NCI-H1436 treated with DMSO at 0.1 percent for 48 hours (cell line): ENCODE data around the gene SEMA5A.

Experiments used
- DNase-seq: peaks from one replicate; lab custom pipeline; 2025; lab: John Stamatoyannopoulos, UW

Gene SEMA5A

DNA sequence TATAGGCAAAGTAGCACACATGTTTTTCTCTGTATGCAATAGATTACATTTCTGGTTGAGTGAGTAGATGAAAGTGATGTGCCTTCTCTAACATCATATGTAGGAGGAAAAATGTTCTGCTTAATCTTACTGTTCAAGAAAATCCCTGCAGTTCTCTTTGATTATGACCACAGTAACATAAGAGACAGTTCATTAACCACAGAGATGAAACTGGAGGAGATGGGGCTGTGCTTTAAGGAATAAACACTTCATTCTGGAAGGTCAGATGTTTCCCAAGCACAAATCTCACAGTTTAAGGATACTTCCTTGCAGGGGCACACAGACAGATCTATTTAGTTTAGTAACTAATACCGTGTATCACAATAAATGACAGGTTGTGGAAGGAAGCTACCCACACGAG is 150.2 kb downstream of the SEMA5A start:
- DNase-seq = no peak

GRCh38 chr5:9394221-9394620 is 151.7 kb downstream of the SEMA5A start:
- no peak for DNase-seq

- DNase-seq = no peak
These were observed 153.2 kb downstream of the SEMA5A start for GRCh38 chr5:9392625-9393024.

DNA sequence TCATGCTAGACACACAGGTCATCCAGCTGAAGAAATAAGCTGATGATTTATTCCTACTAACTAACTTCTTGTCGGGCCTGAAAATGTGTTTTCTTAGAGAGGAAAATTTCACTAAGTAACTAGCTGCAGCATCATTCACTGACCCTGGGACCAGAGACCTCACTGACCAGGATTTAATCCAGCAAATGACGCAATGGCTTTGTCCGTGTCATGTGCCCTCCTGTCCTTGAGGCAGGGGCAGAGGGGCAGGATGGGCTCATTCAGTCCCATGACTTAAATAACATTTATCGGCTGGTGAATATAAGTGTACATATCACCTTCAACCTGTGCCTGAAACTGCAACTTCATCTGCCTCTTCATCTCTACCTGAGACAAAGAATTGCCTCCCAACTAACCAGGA is 154.8 kb downstream of the SEMA5A start:
- DNase-seq = no peak

GRCh38 chr5:9390113-9390512 is 155.8 kb downstream of the SEMA5A start:
- DNase-seq = no peak

- no peak for DNase-seq
These were observed 156.8 kb downstream of the SEMA5A start for GRCh38 chr5:9388941-9389674.

GRCh38 chr5:9387879-9388278 is 158.0 kb downstream of the SEMA5A start:
- no peak for DNase-seq

- DNase-seq = no peak
These were observed 158.9 kb downstream of the SEMA5A start for GRCh38 chr5:9386945-9387344.

DNA sequence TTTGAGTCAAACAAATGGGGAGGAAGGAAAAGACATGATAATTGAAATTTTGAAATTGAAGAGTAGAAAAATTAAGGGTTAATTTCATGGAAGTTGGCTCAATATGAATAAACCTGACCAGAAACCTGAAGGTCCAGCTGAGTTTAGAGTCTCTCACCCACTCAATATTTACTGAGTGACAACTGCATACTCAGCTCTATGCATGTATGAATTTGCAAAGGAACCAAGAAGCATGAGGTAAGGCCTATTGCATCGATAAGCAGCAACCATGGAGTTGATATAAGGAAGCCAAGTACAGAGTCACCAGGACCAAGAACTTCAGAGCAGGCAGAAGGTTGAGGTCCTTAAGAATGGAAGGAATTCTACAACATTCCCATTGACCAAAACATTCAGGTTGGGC is 163.4 kb downstream of the SEMA5A start:
- no peak for DNase-seq

DNA sequence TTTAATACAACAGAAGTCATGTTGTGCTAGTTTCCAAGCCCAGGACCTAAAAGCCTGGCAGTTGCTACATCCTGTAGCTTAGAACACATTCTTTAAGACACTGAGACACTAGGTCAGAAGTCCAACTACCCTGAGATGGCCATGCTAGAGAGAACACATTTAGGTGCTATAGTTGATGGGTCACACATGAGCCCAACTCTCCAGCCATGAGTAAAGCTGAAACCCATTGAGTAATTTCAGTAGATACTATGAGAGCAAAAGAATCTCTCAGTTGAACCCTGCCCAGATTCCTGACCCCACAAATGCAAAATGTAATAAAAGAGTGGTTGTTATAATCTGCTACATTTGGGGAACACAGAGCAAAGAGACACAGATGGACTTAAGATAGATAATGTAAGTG is 164.4 kb downstream of the SEMA5A start:
- DNase-seq = no peak

- no peak for DNase-seq
These were observed 165.8 kb downstream of the SEMA5A start for GRCh38 chr5:9380109-9380508.

DNA sequence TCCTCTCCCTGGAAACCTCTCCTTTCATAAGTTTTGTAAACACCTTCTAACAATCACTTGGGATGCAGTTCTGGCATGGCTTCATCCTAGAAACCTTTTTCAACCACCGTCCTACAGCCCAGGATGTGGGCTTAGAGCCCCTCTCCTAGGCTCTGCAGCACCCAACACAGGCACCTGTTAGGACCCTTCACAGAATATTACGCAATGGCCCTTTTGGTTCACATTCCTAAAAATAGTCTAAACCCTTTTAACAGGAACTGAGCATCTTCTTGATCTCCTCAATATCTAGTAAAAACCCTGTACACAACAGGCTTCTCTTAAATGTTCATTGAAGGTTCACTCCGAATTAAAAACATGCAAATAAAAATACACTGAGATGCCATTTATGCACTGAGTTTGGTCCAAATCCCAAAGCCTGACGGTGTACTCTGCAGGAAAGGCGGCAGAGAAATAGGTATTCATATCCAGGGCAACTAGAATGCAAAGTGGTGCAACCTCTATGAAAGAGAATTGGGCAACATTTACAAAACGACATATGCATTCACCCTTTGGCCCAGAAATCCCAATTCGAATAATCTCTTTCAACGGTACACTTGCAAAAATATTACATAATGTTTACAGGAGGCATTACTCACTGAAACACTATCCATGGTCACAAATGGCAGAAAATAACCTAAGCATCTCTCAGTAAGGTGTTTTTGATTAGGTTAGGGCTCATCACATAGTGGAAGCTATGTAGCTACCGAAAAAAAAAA is 169.3 kb downstream of the SEMA5A start:
- DNase-seq = no peak

DNA sequence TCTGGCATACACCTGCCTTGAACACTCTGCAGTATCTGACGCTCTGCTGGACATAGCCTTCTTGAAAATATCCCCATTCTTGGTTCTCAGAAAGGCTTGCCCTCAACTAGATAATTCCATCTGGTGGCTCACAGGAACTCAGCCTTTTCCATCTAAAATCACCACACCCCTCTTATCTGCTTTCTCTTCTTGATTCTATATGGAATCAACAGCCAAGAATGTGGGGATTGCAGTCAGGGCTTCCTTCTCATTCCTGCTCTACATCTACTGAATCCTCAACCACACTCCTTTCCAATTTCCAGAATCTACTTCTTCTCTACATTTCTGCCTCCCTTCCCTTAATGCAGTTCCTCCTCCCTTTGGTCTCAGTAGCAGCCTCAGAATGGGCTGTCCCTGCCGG is 170.1 kb downstream of the SEMA5A start:
- no peak for DNase-seq

DNA sequence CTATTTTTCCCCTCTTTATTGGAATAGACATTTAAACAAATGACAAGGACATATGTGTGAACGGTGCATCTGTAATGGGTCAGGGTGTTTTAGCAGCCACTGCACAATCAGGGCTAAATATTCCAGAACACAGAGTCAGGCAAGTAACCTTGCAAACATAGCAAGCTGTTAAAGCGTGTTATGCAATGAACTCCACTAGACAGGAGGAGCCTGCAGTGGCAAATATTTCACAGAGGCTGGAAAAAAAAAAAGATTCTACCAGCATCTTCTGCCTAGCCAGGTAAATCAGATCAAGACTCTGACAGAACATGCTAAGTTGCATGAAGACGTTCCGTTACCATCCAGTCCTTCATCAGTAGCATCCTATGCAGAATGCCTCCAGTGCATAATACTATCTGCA is 171.8 kb downstream of the SEMA5A start:
- no peak for DNase-seq

GRCh38 chr5:9373571-9373970 is 172.3 kb downstream of the SEMA5A start:
- DNase-seq = no peak

GRCh38 chr5:9370256-9370655 is 175.6 kb downstream of the SEMA5A start:
- DNase-seq = no peak

DNA sequence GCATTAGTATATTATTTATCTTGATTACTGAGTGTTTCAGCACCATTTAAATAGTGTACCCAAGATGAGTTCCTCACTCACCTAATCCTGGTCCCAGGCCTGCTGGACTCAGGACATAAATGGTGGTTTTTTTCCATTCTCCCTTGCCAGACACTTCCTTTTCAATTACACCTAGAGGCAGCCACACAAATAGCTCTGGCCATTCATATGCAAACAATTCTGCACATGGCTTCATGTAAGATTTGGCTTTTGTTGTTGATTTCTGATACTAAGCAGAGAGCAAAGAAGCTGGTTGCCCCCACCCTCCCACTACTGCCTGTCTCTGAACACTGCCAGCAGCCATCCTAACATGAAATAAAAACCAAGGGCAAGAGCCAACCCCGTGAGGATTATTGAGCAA is 180.4 kb downstream of the SEMA5A start:
- no peak for DNase-seq

DNA sequence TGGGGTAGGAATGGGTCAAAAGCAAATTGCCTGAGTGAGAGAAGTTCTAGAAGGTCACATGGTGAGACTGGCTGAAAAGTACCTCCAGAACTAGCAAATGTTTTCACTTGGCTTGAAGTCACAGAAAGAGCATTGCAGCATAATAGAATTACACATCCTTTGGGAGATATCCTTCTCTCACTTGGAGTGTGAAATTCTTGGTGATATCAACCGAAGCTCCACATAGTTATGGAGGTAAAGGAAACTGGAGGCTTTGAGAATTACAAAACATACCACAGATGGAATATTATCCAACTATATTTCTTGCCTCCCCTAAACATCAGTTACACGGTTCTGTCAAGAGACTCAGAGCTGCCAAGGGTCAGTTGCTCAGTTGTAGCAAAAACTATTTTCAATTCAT is 182.4 kb downstream of the SEMA5A start:
- no peak for DNase-seq

GRCh38 chr5:9363026-9363425 is 182.8 kb downstream of the SEMA5A start:
- no peak for DNase-seq

GRCh38 chr5:9362600-9362999 is 183.3 kb downstream of the SEMA5A start:
- no peak for DNase-seq

DNA sequence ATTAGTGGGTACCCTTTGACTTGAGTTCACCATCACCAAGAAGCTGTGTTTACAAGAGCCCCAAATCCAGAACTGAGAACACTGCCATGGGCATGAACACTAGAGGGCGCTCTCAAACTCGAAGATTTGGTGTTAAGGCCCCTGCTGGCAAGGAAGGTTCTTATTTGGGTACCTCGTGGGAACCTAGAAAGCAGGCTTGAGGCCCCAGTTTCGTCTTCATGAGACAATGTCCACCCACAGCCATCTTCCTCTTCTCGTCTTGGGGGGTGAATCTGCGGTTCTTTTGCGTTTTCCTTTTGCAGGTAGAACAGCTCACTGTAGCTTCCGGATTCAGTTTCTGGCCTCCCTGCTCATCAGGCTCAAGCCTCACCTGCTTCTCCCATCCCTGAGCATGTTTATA is 184.0 kb downstream of the SEMA5A start:
- DNase-seq = no peak

GRCh38 chr5:9358961-9359685 is 186.8 kb downstream of the SEMA5A start:
- DNase-seq = no peak

DNA sequence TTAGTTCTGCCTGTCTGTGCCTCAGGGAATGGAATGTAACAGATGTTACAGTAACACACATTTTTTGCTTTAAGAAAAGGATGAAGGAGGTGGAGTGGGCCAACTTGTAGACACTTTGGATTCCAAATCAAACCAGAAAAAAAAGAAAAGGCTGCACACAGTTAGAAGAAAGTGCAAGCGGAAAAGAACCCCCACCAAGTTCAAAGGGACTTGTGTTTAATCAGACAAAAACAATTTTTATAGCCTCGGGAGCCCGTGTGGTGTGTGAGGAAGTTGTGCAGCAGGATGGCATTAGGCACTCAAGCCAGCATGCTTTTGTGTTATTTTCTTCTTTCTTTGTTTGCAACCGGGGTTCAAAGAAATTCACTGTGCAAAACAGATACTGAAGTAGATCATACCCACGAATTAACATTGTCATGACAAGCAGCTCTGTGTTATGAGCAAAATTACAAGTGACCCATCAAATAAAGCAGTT is 189.5 kb downstream of the SEMA5A start:
- no peak for DNase-seq
